ENCODE measurements around the gene TIMM50.

TIMM50 gene

DNA sequence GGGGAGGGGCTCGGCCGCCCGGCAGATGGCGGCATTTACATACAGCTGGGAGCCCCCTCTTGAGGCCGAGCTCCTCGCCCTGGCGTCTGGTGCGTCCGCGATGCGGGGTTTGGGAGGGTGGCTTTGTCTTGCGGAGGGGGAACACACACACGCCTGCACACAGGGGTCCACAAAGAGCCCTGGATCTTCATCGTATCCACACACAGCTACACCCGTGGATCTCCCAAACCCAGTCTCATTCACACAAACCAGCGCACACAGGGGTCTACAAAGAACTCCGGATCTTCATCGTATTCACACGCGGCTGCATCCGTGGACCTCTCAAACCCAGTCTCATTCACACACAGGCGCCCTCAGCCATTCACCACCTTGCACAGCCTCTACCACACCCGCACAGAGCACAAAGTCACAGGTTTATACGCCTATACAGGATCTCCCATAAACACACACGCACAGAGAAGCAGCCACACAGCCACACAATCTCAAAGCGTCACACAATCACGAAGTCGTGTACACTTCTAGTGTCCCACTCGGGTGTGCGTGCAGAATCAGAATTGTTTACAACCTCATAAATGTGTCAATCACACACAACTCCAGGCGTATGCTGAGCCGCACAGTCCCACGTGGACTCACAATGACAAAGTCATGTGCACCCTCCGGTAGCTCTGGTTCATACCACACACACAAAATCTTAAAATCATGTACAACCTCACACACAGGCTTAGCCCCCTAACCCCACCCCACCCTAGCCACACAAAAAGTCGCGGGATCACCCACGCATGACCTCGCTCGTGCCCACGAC, 17.6 kb downstream of the TIMM50 start:
- TF ChIP-seq POU2F2 (IDR thresholded peaks at IDR 0.05; ENCODE audit: low read depth, low read length) = peak; percentile 82; the same call in 1 of the 2 replicates
- TF ChIP-seq POLR2AphosphoS5 (IDR thresholded peaks at IDR 0.05; ENCODE audit: low read depth, low read length) = no peak
- no peak for TF ChIP-seq SPI1 (IDR thresholded peaks at IDR 0.05; ENCODE audit: low read depth, low read length)
- no peak for DNase-seq (ENCODE audit: insufficient read length, low spot score)

DNA sequence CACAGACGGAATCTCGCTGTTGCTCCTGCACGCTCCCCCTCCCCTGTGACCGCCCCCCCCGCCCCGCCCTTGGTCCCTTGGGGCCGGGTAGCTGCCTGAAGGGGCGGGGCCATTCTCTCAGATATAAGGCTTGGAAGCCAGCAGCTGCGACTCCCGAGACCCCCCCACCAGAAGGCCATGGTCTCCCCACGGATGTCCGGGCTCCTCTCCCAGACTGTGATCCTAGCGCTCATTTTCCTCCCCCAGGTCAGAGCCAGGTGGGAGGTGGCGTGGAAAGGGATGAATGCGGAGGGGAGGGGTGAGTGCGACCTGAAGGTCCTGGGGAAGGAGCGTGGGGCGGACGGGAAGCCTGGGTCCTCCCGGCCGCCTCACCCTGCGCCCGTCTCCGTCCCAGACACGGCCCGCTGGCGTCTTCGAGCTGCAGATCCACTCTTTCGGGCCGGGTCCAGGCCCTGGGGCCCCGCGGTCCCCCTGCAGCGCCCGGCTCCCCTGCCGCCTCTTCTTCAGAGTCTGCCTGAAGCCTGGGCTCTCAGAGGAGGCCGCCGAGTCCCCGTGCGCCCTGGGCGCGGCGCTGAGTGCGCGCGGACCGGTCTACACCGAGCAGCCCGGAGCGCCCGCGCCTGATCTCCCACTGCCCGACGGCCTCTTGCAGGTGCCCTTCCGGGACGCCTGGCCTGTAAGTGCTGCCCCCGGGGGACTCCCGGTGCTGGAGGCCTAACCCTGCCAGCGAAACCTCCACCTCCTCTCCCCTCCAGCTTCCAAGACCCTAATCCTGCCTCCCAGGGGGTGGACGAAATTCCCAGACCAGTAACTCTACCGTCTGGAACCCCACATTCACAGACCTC, 18.4 kb downstream of the TIMM50 start, which contains the start of gene DLL3:
DLL3 (plus strand) TSS at position 150 of the 845 bp plus-strand sequence; CDS start at position 178, 28 bp downstream.
- no peak for FAIRE-seq
- DNase-seq (ENCODE audit: insufficient read length, low spot score) = no peak
- TF ChIP-seq PAX5 (IDR thresholded peaks at IDR 0.05; ENCODE audit: insufficient read depth, low read length, severe bottlenecking) = no peak

More for the DNA sequence above, 17.6 kb downstream of the TIMM50 start:
- peak; percentile 66 for FAIRE-seq

DNA sequence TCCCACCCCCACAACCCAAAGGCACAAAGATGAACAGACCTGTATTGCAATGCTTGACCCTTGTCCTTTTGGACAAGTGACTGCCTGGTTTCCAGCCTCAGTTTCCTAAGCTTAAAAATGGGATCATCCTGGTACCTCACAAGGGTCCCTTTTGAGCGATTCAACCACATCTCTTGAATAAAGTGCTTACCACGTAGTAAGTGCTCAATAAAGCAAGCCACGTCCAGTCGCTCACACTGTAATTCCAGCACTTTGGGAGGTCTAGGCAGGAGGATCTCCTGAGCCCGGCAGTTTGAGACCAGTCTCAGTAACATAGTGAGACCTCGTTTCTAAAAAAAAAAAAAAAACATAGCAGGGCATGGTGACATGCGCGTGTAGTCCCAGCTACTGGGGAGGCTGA, 19.3 kb downstream of the TIMM50 start:
- DNase-seq (ENCODE audit: insufficient read length, low spot score) = no peak
- no peak for TF ChIP-seq PAX5 (IDR thresholded peaks at IDR 0.05; ENCODE audit: insufficient read depth, low read length, severe bottlenecking)
- TF ChIP-seq POLR2AphosphoS5 (IDR thresholded peaks at IDR 0.05; ENCODE audit: low read depth, low read length) = no peak
- TF ChIP-seq POLR2A (IDR thresholded peaks at IDR 0.05; ENCODE audit: low read depth, low read length) = no peak
- TF ChIP-seq TAF1 (IDR thresholded peaks at IDR 0.05; ENCODE audit: low read depth, low read length) = no peak
- TF ChIP-seq POU2F2 (IDR thresholded peaks at IDR 0.05; ENCODE audit: low read depth, low read length) = no peak
- no peak for TF ChIP-seq SPI1 (IDR thresholded peaks at IDR 0.05; ENCODE audit: low read depth, low read length)
- no peak for FAIRE-seq

DNA sequence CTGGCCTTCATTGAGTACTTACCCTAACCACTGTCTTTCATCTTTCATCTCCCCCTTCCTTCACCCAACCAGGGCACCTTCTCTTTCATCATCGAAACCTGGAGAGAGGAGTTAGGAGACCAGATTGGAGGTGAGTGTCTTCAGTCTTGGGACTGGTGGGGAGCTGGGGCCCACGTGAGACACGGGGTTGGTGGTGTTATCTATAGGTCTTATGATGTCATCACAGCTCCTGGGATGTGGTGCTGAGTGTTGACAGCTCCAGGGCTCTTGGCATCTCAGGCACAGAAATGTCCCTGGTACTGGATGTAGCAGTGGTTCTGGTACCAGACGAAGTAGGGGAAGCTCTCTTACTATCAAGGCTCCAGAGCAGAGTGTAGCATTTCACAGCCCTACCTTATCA, 19.9 kb downstream of the TIMM50 start:
- DNase-seq (ENCODE audit: insufficient read length, low spot score) (no peak), FAIRE-seq (no peak)
- TF ChIP-seq POLR2A (IDR thresholded peaks at IDR 0.05; ENCODE audit: low read depth, low read length) (no peak), POU2F2 (IDR thresholded peaks at IDR 0.05; ENCODE audit: low read depth, low read length) (no peak), SPI1 (IDR thresholded peaks at IDR 0.05; ENCODE audit: low read depth, low read length) (no peak), TAF1 (IDR thresholded peaks at IDR 0.05; ENCODE audit: low read depth, low read length) (no peak), POLR2AphosphoS5 (IDR thresholded peaks at IDR 0.05; ENCODE audit: low read depth, low read length) (no peak), PAX5 (IDR thresholded peaks at IDR 0.05; ENCODE audit: insufficient read depth, low read length, severe bottlenecking) (no peak)

DNA sequence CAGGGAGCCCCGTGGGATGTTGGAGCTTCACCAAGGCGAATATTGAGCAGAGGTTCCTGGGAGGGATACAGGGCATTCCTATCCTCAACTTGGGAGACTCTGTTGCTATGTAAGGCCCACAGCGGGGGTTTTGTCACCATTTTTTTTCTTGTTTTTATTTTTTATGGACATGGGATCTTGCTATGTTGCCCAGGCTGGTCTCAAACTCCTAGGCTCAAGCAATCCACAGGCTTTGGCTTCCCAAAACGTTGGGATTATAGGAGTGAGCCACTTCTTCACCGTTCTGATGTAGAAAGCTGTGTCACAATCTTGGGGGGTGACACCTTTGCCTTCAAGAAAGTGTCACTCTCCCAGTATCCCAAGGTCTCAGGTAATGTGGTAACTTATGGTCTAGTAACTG, 20.7 kb downstream of the TIMM50 start:
- FAIRE-seq = no peak
- DNase-seq (ENCODE audit: insufficient read length, low spot score) = no peak
- TF ChIP-seq PAX5 (IDR thresholded peaks at IDR 0.05; ENCODE audit: insufficient read depth, low read length, severe bottlenecking) = no peak
- no peak for TF ChIP-seq POLR2AphosphoS5 (IDR thresholded peaks at IDR 0.05; ENCODE audit: low read depth, low read length)
- TF ChIP-seq POU2F2 (IDR thresholded peaks at IDR 0.05; ENCODE audit: low read depth, low read length) = no peak
- no peak for TF ChIP-seq POLR2A (IDR thresholded peaks at IDR 0.05; ENCODE audit: low read depth, low read length)
- no peak for TF ChIP-seq TAF1 (IDR thresholded peaks at IDR 0.05; ENCODE audit: low read depth, low read length)
- no peak for TF ChIP-seq SPI1 (IDR thresholded peaks at IDR 0.05; ENCODE audit: low read depth, low read length)

- TF ChIP-seq TAF1 (IDR thresholded peaks at IDR 0.05; ENCODE audit: low read depth, low read length) (no peak), POU2F2 (IDR thresholded peaks at IDR 0.05; ENCODE audit: low read depth, low read length) (no peak), POLR2AphosphoS5 (IDR thresholded peaks at IDR 0.05; ENCODE audit: low read depth, low read length) (no peak), POLR2A (IDR thresholded peaks at IDR 0.05; ENCODE audit: low read depth, low read length) (no peak), SPI1 (IDR thresholded peaks at IDR 0.05; ENCODE audit: low read depth, low read length) (no peak), PAX5 (IDR thresholded peaks at IDR 0.05; ENCODE audit: insufficient read depth, low read length, severe bottlenecking) (no peak)
- DNase-seq (ENCODE audit: insufficient read length, low spot score) (peak; percentile 91), FAIRE-seq (peak; percentile 99)
Observed at GRCh38 chr19:39502640-39503417, 22.2 kb downstream of the TIMM50 start.

DNA sequence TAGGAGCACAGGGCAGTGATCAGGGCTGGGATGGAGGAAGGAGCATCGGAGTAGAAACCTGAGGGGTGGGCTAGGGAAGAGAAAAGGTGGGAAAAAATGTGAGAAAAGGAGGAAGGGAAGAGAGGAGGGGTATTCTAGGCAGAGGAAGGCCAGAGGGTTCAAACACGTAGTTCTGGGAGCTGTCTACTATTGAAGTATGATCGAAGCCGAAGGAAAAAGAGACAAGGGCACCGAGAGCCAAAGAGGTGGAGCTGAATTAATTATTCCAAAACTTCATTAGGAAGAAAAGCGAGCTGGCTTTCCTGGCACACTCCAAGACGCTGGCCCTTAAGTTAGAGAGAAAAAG, 25.9 kb downstream of the TIMM50 start:
- DNase-seq (ENCODE audit: insufficient read length, low spot score) = no peak
- no peak for FAIRE-seq
- TF ChIP-seq SPI1 (IDR thresholded peaks at IDR 0.05; ENCODE audit: low read depth, low read length) (no peak), POLR2A (IDR thresholded peaks at IDR 0.05; ENCODE audit: low read depth, low read length) (no peak), POLR2AphosphoS5 (IDR thresholded peaks at IDR 0.05; ENCODE audit: low read depth, low read length) (no peak), PAX5 (IDR thresholded peaks at IDR 0.05; ENCODE audit: insufficient read depth, low read length, severe bottlenecking) (no peak)

DNA sequence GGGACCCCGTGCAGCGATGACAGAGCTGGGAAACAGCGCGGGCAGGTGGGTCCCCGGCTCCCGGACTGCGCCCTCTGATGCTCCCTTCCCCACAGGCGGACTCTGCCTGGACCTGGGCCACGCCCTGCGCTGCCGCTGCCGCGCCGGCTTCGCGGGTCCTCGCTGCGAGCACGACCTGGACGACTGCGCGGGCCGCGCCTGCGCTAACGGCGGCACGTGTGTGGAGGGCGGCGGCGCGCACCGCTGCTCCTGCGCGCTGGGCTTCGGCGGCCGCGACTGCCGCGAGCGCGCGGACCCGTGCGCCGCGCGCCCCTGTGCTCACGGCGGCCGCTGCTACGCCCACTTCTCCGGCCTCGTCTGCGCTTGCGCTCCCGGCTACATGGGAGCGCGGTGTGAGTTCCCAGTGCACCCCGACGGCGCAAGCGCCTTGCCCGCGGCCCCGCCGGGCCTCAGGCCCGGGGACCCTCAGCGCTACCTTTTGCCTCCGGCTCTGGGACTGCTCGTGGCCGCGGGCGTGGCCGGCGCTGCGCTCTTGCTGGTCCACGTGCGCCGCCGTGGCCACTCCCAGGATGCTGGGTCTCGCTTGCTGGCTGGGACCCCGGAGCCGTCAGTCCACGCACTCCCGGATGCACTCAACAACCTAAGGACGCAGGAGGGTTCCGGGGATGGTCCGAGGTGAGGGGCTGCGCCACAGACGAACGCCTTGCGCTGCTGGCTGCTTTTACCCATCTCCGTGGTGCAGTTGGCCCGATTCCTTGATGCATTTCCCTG, 26.5 kb downstream of the TIMM50 start:
- TF ChIP-seq SPI1 (IDR thresholded peaks at IDR 0.05; ENCODE audit: low read depth, low read length) = no peak
- no peak for TF ChIP-seq TAF1 (IDR thresholded peaks at IDR 0.05; ENCODE audit: low read depth, low read length)
- no peak for TF ChIP-seq POLR2AphosphoS5 (IDR thresholded peaks at IDR 0.05; ENCODE audit: low read depth, low read length)
- no peak for TF ChIP-seq PAX5 (IDR thresholded peaks at IDR 0.05; ENCODE audit: insufficient read depth, low read length, severe bottlenecking)
- TF ChIP-seq POLR2A (IDR thresholded peaks at IDR 0.05; ENCODE audit: low read depth, low read length) = no peak
- no peak for TF ChIP-seq POU2F2 (IDR thresholded peaks at IDR 0.05; ENCODE audit: low read depth, low read length)
- DNase-seq (ENCODE audit: insufficient read length, low spot score) (peak; percentile 83), FAIRE-seq (peak; percentile 98)

Data from GM12891 (cell line).